ENCODE results near the gene ANXA10.

The ANXA10 gene

DNA sequence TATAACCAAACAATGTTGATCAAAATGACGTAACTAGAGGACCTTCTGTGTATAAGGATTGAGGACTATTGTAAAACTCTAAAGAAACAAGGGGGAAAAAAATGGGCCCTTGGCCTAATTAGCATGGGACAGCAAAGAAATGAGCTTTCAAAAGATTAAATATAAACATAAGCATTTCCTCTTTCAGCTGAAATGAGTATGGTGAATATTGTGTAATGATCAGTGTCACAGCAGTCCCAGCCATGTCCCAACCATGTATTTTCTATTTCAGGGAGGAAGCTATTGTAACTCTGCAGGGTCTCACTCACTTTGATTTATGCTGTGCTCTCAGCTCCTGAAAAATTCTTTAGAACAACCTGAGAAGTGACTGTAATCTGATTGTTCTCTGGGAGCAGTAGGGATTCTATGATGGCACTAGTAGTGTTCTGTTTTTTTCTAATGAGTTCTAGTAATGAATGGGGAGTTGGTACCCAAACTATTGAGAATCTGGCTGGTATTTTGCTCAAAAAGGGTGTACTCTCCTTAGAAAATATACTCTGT lies 25.8 kb downstream of the ANXA10 start:
- DNase-seq (ENCODE audit: extremely low read depth, low read depth): no peak
- TF ChIP-seq, protein P1, sequence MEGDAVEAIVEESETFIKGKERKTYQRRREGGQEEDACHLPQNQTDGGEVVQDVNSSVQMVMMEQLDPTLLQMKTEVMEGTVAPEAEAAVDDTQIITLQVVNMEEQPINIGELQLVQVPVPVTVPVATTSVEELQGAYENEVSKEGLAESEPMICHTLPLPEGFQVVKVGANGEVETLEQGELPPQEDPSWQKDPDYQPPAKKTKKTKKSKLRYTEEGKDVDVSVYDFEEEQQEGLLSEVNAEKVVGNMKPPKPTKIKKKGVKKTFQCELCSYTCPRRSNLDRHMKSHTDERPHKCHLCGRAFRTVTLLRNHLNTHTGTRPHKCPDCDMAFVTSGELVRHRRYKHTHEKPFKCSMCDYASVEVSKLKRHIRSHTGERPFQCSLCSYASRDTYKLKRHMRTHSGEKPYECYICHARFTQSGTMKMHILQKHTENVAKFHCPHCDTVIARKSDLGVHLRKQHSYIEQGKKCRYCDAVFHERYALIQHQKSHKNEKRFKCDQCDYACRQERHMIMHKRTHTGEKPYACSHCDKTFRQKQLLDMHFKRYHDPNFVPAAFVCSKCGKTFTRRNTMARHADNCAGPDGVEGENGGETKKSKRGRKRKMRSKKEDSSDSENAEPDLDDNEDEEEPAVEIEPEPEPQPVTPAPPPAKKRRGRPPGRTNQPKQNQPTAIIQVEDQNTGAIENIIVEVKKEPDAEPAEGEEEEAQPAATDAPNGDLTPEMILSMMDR (IDR thresholded peaks at IDR 0.05; ENCODE audit: low read depth, low read length): no peak

DNA sequence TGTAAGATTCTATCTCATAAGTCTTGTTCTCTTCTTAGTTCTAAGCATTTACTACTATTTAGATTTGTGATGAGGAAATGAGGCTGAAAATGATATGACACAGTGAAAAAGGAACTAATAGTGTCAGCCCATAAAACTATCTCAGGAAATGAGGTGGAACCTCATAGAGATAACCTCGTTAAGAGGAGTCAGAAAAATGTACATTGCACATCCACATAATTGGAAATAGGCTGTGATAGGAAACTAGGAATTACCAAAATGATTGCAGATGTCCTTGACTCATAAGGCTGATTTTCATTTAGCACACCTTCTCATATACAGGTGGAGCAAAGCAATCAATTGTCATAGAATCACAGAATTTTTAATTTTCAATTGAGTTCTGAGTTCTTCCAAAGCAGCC lies 26.8 kb downstream of the ANXA10 start:
- DNase-seq (ENCODE audit: extremely low read depth, low read depth): no peak
- TF ChIP-seq, protein P1 (IDR thresholded peaks at IDR 0.05; ENCODE audit: low read depth, low read length): no peak

DNA sequence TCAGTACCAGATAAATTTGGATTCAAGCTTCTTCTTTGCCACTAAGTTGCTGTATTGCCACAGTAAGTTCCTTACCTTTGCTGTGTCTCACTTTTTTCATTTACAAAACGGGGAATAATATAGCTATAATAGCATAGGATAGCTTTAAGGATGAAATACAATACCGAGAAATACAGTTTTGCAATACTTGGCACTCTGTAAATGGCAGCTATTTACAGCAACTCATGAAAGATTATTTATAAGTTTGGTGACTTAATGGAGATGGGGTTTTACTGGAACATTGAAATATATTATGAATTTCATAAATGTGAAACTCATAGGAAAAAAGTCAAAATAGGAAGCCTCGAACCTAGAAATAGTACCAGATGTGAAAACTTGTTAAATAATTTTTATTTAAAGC lies 27.6 kb downstream of the ANXA10 start:
- TF ChIP-seq, protein P1 (IDR thresholded peaks at IDR 0.05; ENCODE audit: low read depth, low read length): no peak
- DNase-seq (ENCODE audit: extremely low read depth, low read depth): no peak

DNA sequence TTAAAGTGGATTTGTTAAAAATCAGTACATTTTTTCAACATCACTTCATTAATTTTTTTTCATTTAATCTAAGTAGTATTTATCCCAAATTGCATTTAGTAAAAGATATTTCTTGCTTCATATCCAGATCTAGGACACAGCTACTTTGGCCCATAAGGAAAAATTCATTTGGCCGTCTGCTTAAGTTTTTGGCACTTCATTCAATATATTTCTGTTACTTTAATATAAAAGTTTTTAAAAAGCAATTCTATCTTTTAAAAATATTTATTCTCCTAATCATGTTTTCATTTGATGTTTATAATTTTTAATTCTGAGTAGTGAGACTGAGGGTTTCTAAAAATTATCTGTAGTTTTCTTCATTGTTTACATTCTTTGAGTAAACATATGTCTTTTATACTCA lies 28.5 kb downstream of the ANXA10 start:
- no peak for DNase-seq (ENCODE audit: extremely low read depth, low read depth)
- TF ChIP-seq, protein P1 (IDR thresholded peaks at IDR 0.05; ENCODE audit: low read depth, low read length): no peak

DNA sequence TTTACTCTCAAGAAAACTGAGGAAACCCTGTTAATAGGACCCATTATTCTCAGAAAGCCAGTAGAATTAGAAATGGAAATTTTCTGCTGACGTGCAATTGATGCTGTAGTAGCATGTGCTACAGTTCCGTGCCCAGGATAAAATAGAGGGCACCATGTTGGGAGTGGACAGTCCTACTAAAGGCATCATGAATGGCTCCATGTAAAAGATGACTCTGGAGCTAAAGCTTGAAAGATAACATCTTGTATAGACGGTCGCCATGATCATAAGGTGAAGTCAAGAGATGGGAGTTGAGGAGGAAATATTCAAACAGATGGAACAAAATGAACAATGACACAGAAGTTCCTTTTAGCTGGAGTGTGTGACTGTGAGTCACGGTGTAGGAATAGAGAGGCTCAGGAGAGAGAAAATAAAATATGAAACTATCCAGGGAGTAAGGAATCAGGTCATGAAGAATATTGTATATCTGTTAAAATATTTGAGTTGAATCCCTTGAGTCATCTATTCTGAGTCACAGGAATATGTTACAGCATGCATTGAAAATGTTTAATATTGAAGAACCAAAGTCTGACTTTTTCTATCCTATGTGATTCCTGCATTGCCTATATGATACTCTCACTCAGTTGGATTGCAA lies 31.8 kb downstream of the ANXA10 start:
- no peak for DNase-seq (ENCODE audit: extremely low read depth, low read depth)
- TF ChIP-seq, protein P1 (IDR thresholded peaks at IDR 0.05; ENCODE audit: low read depth, low read length): no peak

DNA sequence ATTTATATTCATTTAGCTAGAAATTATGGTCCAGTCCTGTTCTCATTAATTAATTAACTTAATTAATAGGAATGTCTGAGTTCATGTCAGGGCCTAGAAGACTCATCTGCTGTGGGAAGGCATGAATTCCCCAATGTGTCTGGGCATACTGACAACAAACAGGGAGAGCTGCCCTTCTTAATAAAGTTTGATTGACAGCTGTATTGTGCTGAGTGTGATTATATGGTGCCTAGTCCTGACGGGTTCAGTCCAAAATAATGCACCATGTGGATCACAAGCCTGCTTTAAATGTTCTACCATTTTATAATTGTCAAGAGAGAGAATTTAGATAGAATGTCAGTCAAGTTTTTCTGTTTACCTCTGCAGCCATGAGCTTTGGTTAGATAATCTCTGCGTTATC lies 34.6 kb downstream of the ANXA10 start:
- TF ChIP-seq, protein P1 (IDR thresholded peaks at IDR 0.05; ENCODE audit: low read depth, low read length): no peak
- no peak for DNase-seq (ENCODE audit: extremely low read depth, low read depth)

DNA sequence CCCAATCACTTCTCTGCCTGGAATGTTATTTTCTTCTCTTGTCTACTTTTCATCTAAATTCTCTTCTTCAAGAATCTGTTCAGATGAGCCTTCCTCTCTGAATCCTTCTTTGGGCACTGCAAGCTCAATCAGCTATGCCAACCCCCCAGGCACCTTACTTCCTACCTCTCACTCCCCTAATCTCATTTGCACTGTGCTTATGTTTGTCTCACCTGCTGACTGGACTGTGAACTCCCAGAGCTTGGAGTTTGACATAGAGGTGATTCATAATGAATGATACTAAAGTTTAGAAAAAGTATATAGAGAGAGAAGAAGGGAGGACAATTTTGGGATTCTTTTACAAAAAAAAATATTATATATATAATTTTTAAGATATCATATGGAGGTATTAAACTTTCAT lies 36.3 kb downstream of the ANXA10 start:
- TF ChIP-seq, protein P1 (IDR thresholded peaks at IDR 0.05; ENCODE audit: low read depth, low read length): no peak
- no peak for DNase-seq (ENCODE audit: extremely low read depth, low read depth)
